ENCODE data around the gene LLGL1.

Gene LLGL1

DNA sequence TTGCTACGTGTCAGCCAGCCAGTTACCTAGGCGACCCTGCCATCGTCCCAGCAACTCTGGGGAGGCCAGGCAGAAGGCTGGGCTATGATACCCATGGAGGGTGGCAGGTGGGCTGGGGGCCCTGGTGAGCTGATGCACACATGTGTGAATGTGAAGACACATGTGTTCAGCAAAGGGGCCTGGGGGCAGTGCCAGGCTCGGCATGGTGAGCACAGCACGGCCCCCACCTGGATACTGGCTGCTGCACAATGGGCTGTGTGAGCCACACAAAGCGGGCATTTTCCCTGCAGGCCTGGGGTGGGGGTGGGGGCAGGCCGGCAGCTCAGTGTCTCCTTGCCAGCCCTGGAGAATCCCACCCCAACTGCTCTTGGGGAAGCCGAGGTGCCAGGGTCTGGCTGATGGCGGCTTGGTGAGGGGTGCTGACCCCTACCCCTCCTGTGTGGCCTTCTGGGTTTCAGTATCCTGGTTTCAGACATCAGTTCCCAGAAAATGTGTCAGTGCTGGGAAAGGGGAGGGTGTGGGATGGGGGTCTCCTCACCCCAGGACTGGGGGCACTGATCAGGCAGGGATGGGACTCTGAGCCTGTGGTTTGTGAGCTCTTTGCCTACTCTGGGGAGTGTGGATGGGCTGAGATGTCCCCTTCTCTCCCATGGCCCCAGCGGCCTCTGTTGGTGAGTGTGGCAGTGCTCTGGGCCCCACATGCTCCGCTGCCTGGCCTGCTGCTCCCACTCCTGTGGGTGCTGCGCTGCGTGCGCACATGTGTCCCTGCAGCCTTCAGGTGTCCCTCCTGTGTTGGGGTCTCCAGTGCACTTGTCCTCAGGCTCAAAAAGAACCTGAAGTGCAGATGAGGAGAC, 5.1 kb downstream of the LLGL1 start:
- no peak for DNase-seq (ENCODE audit: low read depth)

- DNase-seq (ENCODE audit: low read depth) = no peak
Measured at GRCh38 chr17:18231164-18231563, 5.7 kb downstream of the LLGL1 start.

GRCh38 chr17:18233803-18234518, 8.5 kb downstream of the LLGL1 start:
- no peak for DNase-seq (ENCODE audit: low read depth)

GRCh38 chr17:18234853-18235380, 9.5 kb downstream of the LLGL1 start:
- DNase-seq (ENCODE audit: low read depth) = no peak

DNA sequence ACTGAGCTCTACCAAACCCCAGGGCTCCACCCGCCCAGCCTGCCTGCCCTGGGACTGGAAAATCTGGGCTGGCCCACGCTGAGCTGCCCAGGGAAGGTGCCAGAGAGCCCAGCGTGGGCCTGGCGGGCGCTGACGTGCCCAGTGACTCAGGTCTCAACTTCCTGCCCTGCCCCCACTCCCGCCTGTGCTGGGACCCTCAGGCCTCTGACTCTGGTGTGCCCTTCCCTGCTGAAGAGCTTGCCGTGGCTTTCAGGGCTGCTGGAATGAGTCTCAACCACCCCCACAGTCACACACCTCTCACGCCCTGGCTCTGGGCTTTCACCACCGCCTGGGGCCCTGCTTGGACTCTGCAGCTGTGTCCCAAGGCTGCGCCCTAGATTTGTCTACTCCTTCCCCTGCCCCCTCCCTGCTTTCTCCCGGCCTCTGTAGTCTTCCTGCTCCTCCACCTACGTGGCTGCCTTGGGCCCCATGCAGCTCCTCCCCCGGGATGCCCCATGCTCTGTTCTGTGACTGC, 10.4 kb downstream of the LLGL1 start:
- peak; percentile 33 for DNase-seq (ENCODE audit: low read depth)

DNA sequence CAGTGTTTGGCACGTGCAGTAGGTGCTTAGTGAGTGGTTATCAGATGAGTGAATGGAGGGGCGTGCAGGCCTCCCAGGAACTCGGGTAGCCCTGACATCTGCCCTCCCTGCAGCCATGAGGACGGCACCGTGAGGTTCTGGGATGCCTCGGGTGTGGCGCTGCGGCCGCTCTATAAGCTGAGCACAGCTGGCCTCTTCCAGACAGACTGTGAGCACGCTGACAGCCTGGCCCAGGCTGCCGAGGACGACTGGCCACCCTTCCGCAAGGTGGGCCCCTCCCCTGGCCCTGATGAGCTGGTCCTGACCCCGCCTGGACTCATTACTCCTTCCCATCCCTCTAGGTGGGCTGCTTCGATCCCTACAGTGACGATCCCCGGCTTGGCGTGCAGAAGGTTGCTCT, 11.1 kb downstream of the LLGL1 start:
- DNase-seq (ENCODE audit: low read depth) = no peak

DNA sequence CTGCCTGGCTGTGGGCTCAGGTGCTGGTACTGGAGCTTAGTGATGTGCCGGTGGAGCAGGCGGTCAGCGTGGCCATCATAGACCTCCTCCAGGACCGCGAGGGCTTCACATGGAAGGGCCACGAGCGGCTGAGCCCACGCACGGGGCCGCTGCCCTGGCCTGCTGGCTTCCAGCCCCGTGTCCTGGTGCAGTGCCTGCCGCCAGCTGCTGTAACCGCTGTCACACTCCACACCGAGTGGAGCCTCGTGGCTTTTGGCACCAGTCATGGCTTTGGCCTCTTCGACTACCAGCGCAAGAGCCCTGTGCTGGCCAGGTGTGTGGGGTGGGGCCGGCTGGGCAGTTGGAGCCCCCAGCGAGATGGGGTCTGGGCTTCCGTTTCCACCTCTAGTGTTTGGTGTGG, 12.0 kb downstream of the LLGL1 start:
- DNase-seq (ENCODE audit: low read depth) = no peak

DNA sequence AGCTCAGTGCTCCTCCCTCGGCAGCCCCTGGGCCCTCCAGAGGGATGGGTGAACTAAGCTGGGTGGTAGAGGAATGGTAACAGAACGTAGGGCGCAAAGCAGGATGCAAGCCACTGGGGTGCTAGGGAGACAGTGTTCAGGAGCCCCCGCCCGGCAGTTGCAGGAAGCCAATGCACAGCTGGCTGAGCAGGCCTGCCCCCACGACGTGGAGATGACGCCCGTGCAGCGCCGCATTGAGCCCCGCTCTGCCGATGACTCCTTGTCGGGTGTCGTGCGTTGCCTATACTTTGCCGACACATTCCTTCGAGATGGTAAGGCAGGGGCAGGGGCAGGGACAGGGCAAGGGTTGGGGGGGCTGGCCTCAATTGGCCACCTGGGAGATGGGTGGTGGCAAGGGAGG, 12.9 kb downstream of the LLGL1 start:
- no peak for DNase-seq (ENCODE audit: low read depth)

DNA sequence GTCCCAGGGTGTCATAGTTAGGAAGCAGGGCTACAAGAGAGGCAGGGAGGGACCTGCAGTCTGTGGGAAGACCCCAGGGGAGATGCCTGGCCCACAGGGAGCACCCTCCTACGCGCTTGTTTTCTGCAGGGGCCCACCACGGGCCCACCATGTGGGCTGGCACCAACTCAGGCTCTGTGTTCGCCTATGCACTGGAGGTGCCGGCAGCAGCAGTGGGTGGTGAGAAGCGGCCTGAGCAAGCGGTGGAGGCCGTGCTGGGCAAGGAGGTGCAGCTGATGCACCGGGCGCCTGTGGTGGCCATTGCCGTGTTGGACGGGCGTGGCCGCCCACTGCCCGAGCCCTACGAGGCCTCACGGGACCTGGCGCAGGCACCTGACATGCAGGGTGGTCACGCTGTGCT, 15.0 kb downstream of the LLGL1 start:
- no peak for DNase-seq (ENCODE audit: low read depth)

GRCh38 chr17:18241229-18241871, 15.9 kb downstream of the LLGL1 start:
- DNase-seq (ENCODE audit: low read depth) = no peak

- no peak for DNase-seq (ENCODE audit: low read depth)
Measured at GRCh38 chr17:18245038-18245776, 19.8 kb downstream of the LLGL1 start.

GRCh38 chr17:18246109-18246725, 20.8 kb downstream of the LLGL1 start:
- no peak for DNase-seq (ENCODE audit: low read depth)

DNA sequence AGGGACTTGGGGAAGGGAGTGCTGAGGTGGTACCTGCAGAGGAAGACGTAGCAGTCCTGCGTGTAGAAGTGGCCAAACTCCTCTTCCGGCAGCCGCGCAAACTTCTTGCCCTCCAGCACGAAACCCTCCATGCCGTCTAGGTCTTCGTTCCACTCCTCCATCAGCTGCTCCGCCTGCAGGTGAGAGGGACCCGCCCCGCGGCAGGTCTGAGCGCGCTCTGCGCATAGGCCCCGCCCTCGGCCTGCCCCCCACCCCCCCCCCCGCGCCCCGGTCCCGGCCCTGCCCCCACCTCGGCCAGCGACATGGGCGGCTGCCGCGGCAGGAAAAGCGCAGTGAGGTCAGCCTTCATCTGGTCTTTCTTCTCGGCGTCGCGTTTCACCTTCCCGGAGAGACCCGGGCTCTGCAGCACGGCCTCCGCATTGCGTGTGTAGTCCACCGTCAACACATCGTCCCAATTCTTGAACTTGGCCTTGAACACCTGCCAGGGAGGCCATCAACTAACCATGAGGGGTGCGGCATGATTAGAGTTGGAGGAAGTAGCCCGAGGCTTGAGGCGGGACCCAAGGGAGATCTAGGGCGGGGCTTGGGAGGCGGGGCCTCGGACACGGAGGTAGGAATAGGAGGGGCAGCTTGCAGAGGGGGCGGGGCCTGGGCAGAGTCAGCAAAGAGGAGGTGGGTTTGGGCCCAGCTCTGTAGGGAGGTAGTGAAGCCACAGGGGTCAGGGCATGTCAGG, 21.6 kb downstream of the LLGL1 start:
- peak; percentile 63 for DNase-seq (ENCODE audit: low read depth)

DNA sequence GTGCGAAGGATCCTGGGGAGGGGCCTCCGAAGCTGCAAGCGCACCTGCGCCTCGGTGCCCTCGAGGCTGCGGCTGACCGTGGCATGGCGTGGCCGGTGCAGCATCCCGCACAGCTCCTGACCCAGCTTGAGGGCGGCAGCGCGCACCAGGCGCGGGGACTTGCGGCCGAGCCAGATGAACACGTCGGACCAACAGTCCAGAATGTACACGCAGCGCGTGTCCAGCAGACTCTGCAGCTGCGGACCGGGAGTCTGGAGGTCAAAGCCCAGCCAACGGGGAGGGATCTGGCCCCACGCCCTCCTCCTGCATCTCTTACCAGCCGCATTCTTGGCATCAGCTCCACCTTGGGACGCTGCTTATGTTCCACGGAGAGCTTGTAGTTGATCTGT, 22.2 kb downstream of the LLGL1 start:
- no peak for DNase-seq (ENCODE audit: low read depth)

DNA sequence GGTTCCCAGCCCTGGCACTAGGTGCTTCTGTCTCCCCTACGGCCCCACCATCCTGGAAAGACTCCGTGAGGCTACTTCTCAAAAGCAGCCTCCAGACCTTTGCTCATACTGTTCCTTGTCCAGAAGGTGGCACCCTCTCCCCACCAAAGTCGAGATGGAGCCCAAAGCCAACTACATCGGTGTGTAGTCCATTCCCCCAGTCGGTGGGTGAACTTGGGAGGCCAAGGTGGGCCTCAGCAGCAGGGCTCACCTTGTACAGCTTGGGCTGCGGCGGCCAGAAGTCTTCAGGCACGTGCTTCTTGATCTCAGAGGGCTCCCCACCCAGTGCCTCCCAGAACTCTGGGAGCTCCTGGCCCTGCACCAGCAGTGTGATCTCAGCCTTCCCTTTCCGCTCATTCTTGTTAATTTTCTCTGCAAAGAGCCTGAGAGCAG, 22.9 kb downstream of the LLGL1 start:
- peak; percentile 66 for DNase-seq (ENCODE audit: low read depth)

- no peak for DNase-seq (ENCODE audit: low read depth)
Measured at GRCh38 chr17:18248811-18249210, 23.4 kb downstream of the LLGL1 start.

DNA sequence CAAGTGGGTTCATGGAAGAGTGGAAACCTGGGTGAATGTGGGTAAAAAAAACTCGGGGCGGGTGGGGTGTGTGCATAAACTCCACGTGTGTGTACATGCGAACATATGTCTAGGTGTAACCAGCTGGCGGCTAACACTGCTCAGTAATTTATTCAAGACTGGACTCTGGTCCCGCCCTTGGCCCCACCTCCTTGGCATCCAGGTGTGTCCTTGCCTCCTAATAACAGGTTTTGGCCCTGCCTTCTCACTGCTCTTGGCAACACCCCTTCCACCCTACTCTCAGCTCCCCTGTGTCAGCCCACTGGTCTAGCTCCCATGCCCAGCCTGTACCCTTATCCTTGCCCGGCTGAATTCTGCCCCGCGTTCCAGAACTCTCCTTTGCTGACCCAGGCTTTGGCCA, 24.8 kb downstream of the LLGL1 start:
- no peak for DNase-seq (ENCODE audit: low read depth)

GRCh38 chr17:18250708-18251107, 25.3 kb downstream of the LLGL1 start:
- DNase-seq (ENCODE audit: low read depth) = no peak

- DNase-seq (ENCODE audit: low read depth) = no peak
Measured at GRCh38 chr17:18251204-18251603, 25.8 kb downstream of the LLGL1 start.

DNA sequence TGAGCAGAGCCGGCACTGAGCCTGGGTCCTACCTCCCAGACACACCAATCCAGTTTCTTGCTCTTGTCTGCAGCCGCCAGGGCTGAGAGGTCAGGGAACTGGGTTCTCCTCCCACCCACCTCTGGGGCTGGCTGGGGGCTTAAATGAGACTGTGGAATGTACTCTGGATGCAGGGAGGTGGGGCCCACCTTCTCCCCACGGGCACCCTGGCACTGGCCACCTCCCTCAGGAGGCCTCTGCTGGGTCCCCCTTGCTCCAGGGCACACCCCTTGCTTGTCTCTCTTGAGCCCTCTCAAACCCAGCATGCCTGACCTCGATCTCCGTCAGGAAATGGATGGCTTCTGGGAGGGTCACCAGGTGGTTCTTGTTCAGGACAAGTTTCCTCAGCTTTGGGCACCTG, 26.7 kb downstream of the LLGL1 start:
- no peak for DNase-seq (ENCODE audit: low read depth)

Data from amniotic epithelial cell (primary cell).